ENCODE measurements around the gene ELMO2. TPM values are rescaled to one million over a fixed set of nuclear protein-coding genes. Genes with fewer than 3 reads are reported as not detected.
A peak's percentile ranks its signal among the peaks of the same experiment; 100 is the strongest.

The ELMO2 gene
- total and polyA plus RNA-seq, 9 of the 15 experiments (the other 6 are each of a cell fraction or from before 2014, with no cell fraction given), result 7.5 to 21.5 (median 15.9) TPM

DNA sequence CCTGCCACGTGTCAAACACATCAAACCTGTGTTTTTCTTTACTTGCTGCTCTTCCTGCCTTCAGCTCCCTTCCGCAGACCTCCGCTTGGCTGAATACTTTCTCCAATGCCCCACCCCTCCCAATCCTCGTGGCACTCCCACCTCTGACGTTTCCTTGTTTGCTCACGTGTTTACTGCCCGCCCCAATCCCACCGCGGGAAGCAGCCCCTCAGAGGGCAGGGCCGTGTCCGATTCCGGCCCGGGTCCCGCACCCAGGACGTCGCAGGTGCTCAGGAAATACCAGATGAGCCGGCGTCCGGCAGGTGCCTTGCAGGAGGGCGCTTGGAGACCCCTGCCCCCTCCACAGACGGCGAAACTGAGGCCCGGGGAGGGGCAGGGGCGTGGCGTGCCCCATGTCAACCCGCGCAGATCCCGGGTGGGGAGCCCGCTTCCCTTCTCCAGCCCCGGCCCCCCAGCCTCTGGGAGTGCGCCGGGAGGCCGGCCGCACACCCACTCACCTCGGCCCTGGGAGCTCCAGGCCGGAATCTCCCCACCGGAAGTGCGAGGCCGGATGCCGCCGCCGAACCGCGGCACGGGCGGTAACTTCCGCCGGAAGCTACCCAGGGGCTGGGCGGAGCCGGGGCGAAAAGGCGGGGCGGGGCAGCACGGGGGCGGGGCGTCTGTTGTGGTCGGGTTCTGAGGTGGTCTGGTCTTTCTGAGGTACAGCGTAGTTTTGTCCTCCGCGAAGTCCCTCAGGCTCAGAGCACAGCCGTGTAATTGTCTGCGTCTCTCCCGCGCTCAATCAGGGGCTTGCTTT, 42.3 kb downstream of the ELMO2 start (continued):
- TF ChIP-seq RBBP5 (IDR thresholded peaks at IDR 0.05; ENCODE audit: borderline replicate concordance, insufficient read depth, low read length, poor library complexity, severe bottlenecking) (peak; percentile 82), GATAD2B (IDR thresholded peaks at IDR 0.05; ENCODE audit: borderline replicate concordance) (no peak), SMARCA4 (IDR thresholded peaks at IDR 0.05) (no peak), HEY1 (CRISPR knock-in tag; IDR thresholded peaks at IDR 0.05; ENCODE audit: borderline replicate concordance) (no peak), ZNF431 (CRISPR knock-in tag; IDR thresholded peaks at IDR 0.05) (0 out of 2 replicates have a peak, but pooled peaks have one; percentile 50), CHD2 (IDR thresholded peaks at IDR 0.05; ENCODE audit: low read depth, low read length) (no peak), CBX8 (IDR thresholded peaks at IDR 0.05; ENCODE audit: borderline replicate concordance, extremely low read depth, low read depth, low read length, poor library complexity, severe bottlenecking) (no peak), CBX5 (IDR thresholded peaks at IDR 0.05; ENCODE audit: borderline replicate concordance, low read depth) (no peak), FOXJ2 (tag; IDR thresholded peaks at IDR 0.05) (0 out of 2 replicates have a peak, but pooled peaks have one; percentile 66), LARP7 (IDR thresholded peaks at IDR 0.05) (no peak), RBFOX2 (IDR thresholded peaks at IDR 0.05; ENCODE audit: low read depth, low read length) (peak; percentile 93), TEAD4 (IDR thresholded peaks at IDR 0.05; ENCODE audit: low read length) (peak; percentile 11; the same call in 1 of the 2 replicates), TEAD4 (CRISPR knock-in tag; IDR thresholded peaks at IDR 0.05; ENCODE audit: borderline replicate concordance) (no peak), ATF1 (CRISPR knock-in tag; IDR thresholded peaks at IDR 0.05) (no peak), ATF1 (tag; IDR thresholded peaks at IDR 0.05) (peak; percentile 92), RFX7 (CRISPR knock-in tag; IDR thresholded peaks at IDR 0.05) (no peak), SMARCC2 (IDR thresholded peaks at IDR 0.05; ENCODE audit: low read depth) (no peak), GABPB1 (CRISPR knock-in tag; IDR thresholded peaks at IDR 0.05) (peak; percentile 96), NR2C1 (IDR thresholded peaks at IDR 0.05) (no peak), NR2C1 (tag; IDR thresholded peaks at IDR 0.05) (no peak), ARID1B (IDR thresholded peaks at IDR 0.05) (no peak), SP1 (CRISPR knock-in tag; IDR thresholded peaks at IDR 0.05) (peak; percentile 60; the same call in 1 of the 2 replicates)
- TF ChIP-seq, protein P1, sequence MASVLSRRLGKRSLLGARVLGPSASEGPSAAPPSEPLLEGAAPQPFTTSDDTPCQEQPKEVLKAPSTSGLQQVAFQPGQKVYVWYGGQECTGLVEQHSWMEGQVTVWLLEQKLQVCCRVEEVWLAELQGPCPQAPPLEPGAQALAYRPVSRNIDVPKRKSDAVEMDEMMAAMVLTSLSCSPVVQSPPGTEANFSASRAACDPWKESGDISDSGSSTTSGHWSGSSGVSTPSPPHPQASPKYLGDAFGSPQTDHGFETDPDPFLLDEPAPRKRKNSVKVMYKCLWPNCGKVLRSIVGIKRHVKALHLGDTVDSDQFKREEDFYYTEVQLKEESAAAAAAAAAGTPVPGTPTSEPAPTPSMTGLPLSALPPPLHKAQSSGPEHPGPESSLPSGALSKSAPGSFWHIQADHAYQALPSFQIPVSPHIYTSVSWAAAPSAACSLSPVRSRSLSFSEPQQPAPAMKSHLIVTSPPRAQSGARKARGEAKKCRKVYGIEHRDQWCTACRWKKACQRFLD (CRISPR knock-in tag; IDR thresholded peaks at IDR 0.05), result peak; percentile 30; the same call in 1 of the 2 replicates
- TF ChIP-seq, protein P2, sequence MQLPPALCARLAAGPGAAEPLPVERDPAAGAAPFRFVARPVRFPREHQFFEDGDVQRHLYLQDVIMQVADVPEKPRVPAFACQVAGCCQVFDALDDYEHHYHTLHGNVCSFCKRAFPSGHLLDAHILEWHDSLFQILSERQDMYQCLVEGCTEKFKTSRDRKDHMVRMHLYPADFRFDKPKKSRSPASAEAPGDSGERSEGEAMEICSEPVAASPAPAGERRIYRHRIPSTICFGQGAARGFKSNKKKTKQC (CRISPR knock-in tag; IDR thresholded peaks at IDR 0.05), result 0 out of 2 replicates have a peak, but pooled peaks have one; percentile 40
- TF ChIP-seq, protein P3, sequence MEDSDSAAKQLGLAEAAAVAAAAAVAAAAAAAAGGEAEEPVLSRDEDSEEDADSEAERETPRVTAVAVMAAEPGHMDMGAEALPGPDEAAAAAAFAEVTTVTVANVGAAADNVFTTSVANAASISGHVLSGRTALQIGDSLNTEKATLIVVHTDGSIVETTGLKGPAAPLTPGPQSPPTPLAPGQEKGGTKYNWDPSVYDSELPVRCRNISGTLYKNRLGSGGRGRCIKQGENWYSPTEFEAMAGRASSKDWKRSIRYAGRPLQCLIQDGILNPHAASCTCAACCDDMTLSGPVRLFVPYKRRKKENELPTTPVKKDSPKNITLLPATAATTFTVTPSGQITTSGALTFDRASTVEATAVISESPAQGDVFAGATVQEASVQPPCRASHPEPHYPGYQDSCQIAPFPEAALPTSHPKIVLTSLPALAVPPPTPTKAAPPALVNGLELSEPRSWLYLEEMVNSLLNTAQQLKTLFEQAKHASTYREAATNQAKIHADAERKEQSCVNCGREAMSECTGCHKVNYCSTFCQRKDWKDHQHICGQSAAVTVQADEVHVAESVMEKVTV (CRISPR knock-in tag; IDR thresholded peaks at IDR 0.05), result no peak
